GM12878 (cell line): Measurements from ENCODE around the gene CSK.

ENCODE experiments used
- CBFB ChIP-seq: IDR thresholded peaks from 2 replicates; pipeline ENCODE4 v1.6.1; 2016; ENCODE audit warnings: antibody characterized with exemption, low read depth
- CTCF ChIP-seq, 3 experiments: IDR thresholded peaks in 2 of 3; conservative IDR thresholded peaks in 1 of 3; 2 replicates each; pipeline ENCODE4 v1.5.1; 2011; ENCODE audit warnings: low read depth in 3 of 3, low read length in 3 of 3, mild to moderate bottlenecking in 3 of 3, control low read depth in 2 of 3, moderate library complexity in 2 of 3, inconsistent platforms in 1 of 3, mixed read lengths in 1 of 3; ENCODE audit not compliant: control insufficient read depth in 2 of 3, insufficient read depth in 1 of 3; ENCODE audit errors: extremely low read depth in 1 of 3
- NFIC ChIP-seq: IDR thresholded peaks from 2 replicates; pipeline ENCODE4 v1.6.1; 2012; ENCODE audit warnings: low read depth, mild to moderate bottlenecking, inconsistent platforms, low read length, moderate library complexity
- PML ChIP-seq: IDR thresholded peaks from 2 replicates; pipeline ENCODE4 v1.6.1; 2012; ENCODE audit warnings: low read length, inconsistent platforms
- REST ChIP-seq: IDR thresholded peaks from 2 replicates; pipeline ENCODE4 v1.6.1; 2012; ENCODE audit warnings: mild to moderate bottlenecking, low read depth, low read length

- TF ChIP-seq CBFB (no peak), CTCF (IDR thresholded peaks at IDR 0.05 in 2 of 3, conservative IDR thresholded peaks at IDR 0.05 in 1 of 3; ENCODE audit: control insufficient read depth in 2 of 3, extremely low read depth in 1 of 3, insufficient read depth in 1 of 3, low read depth in 3 of 3, low read length in 3 of 3) (no peak), PML (no peak), REST (no peak), NFIC (no peak)
Observed at GRCh38 chr15:74833376-74834107, 51.7 kb downstream of the CSK start.
